ENCODE results near the gene CLPSL2.

- no peak for TF ChIP-seq POLR2A (IDR thresholded peaks at IDR 0.05)
- TF ChIP-seq CTCF (IDR thresholded peaks at IDR 0.05), result no peak
Measured at GRCh38 chr6:35752330-35752729, 24.1 kb upstream of the CLPSL2 start.

Measured in heart left ventricle (tissue), 13 donors.